Tibial artery (tissue), 4 donors: ENCODE results near the gene ADAM22.

ENCODE experiments used
- DNase-seq, 2 donors: peaks; one replicate each; pipeline ENCODE4 v3.0.0-alpha.2; 2019
- H3K27ac ChIP-seq, 2 donors: fragments of 200-600 bp; sonication (generic) in 1 of 2; 1 replicate in 1 of 2; 2 replicates in 1 of 2; pipeline ENCODE4 v1.5.1; 2018 to 2019; ENCODE audit warnings: mild to moderate bottlenecking in 1 of 2
- H3K27me3 ChIP-seq, 2 donors: fragments of 200-600 bp; sonication (generic) in 1 of 2; one replicate each; pipeline versions ENCODE4 v1.5.1 to v1.6.0; 2016 to 2019
- H3K36me3 ChIP-seq, 3 donors: fragments of 200-600 bp; sonication (generic) in 2 of 3; one replicate each; pipeline ENCODE4 v1.5.1; 2016 to 2019; ENCODE audit warnings: mild to moderate bottlenecking in 2 of 3
- H3K4me1 ChIP-seq, 4 donors: fragments of 200-600 bp; sonication (generic) in 2 of 4; 1 replicate in 3 of 4; 2 replicates in 1 of 4; pipeline ENCODE4 v1.5.1; 2016 to 2019
- H3K4me3 ChIP-seq, 2 donors: fragments of 200-600 bp; sonication (generic) in 1 of 2; 1 replicate in 1 of 2; 2 replicates in 1 of 2; pipeline ENCODE4 v1.5.1; 2018 to 2019; ENCODE audit warnings: mild to moderate bottlenecking in 2 of 2
- H3K9me3 ChIP-seq, 3 donors: fragments of 200-600 bp; sonication (generic) in 1 of 3; one replicate each; pipeline ENCODE4 v1.5.1; 2016 to 2019
- CTCF ChIP-seq, 2 experiments: fragments of 200-600 bp in 1 of 2; fragments of 450-650 bp in 1 of 2; IDR thresholded peaks; one replicate each; pipeline ENCODE4 v1.5.1; 2017 to 2019; ENCODE audit warnings: antibody characterized with exemption in 2 of 2, mild to moderate bottlenecking in 1 of 2, moderate library complexity in 1 of 2
- intact Hi-C: fragments of 100-400 bp; cut with DNase I; formaldehyde crosslinking; loops from one replicate; pipeline ENCODE4 v1.15.0; 2023; ENCODE audit warnings: low total_unique reads

Gene ADAM22

GRCh38 chr7:88127637-88128290, 193.7 kb downstream of the ADAM22 start:
- TF ChIP-seq CTCF (IDR thresholded peaks at IDR 0.05), result no peak
- DNase-seq, result no peak
- no peaks in the 10 kb centered on the region for H3K36me3 ChIP-seq
- no peak overlapping the region for H3K27ac ChIP-seq
- no peaks in the 10 kb centered on the region for H3K9me3 ChIP-seq
- H3K4me3 ChIP-seq, result no peak overlapping the region
- intact Hi-C loops, result no loop called here
- no peaks in the 10 kb centered on the region for H3K27me3 ChIP-seq
- H3K4me1 ChIP-seq, result no peaks in the 10 kb centered on the region

GRCh38 chr7:88132725-88133124, 198.7 kb downstream of the ADAM22 start:
- H3K27me3 ChIP-seq, result no peaks in the 10 kb centered on the region
- intact Hi-C loops, result no loop called here
- no peak overlapping the region for H3K4me3 ChIP-seq
- no peak overlapping the region for H3K27ac ChIP-seq
- H3K4me1 ChIP-seq, result no peaks in the 10 kb centered on the region
- H3K36me3 ChIP-seq, result no peaks in the 10 kb centered on the region
- TF ChIP-seq CTCF (IDR thresholded peaks at IDR 0.05), result no peak
- no peaks in the 10 kb centered on the region for H3K9me3 ChIP-seq
- DNase-seq, result no peak

GRCh38 chr7:88140947-88141346, 206.9 kb downstream of the ADAM22 start:
- no peak for DNase-seq

GRCh38 chr7:88141479-88141878, 207.4 kb downstream of the ADAM22 start:
- Histone ChIP-seq H3K27me3 (no peaks in the 10 kb centered on the region), H3K36me3 (no peaks in the 10 kb centered on the region), H3K4me1 (no peaks in the 10 kb centered on the region), H3K4me3 (no peak overlapping the region), H3K9me3 (no peaks in the 10 kb centered on the region), H3K27ac (no peak overlapping the region)
- intact Hi-C loops, result no loop called here
- TF ChIP-seq CTCF (IDR thresholded peaks at IDR 0.05), result no peak
- no peak for DNase-seq

More at GRCh38 chr7:88140947-88141346, 206.9 kb downstream of the ADAM22 start:
- TF ChIP-seq CTCF (IDR thresholded peaks at IDR 0.05), result no peak
- no peaks in the 10 kb centered on the region for H3K27me3 ChIP-seq
- no peaks in the 10 kb centered on the region for H3K9me3 ChIP-seq
- H3K4me3 ChIP-seq, result no peak overlapping the region
- H3K4me1 ChIP-seq, result no peaks in the 10 kb centered on the region
- no peaks in the 10 kb centered on the region for H3K36me3 ChIP-seq
- H3K27ac ChIP-seq, result no peak overlapping the region
- intact Hi-C loops, result no loop called here

- Histone ChIP-seq H3K36me3 (no peaks in the 10 kb centered on the region), H3K4me3 (no peak overlapping the region), H3K9me3 (no peaks in the 10 kb centered on the region), H3K27ac (no peak overlapping the region), H3K27me3 (no peaks in the 10 kb centered on the region), H3K4me1 (no peaks in the 10 kb centered on the region)
- TF ChIP-seq CTCF (IDR thresholded peaks at IDR 0.05), result no peak
- intact Hi-C loops, result no loop called here
- DNase-seq, result no peak
Measured at GRCh38 chr7:88141953-88142352, 207.9 kb downstream of the ADAM22 start.

- Histone ChIP-seq H3K9me3 (no peaks in the 10 kb centered on the region), H3K27me3 (no peaks in the 10 kb centered on the region), H3K4me1 (no peaks in the 10 kb centered on the region), H3K27ac (no peak overlapping the region), H3K4me3 (no peak overlapping the region), H3K36me3 (no peaks in the 10 kb centered on the region)
- no peak for DNase-seq
- TF ChIP-seq CTCF (IDR thresholded peaks at IDR 0.05), result no peak
- intact Hi-C loops, result no loop called here
Measured at GRCh38 chr7:88146616-88147015, 212.6 kb downstream of the ADAM22 start.
